Neural cell (in vitro differentiated cells): ENCODE measurements around the gene CLEC18A.
"Not testable (repeated sequence)": the region's sequence is repeated elsewhere in the genome, so short reads cannot be mapped to it uniquely, and the experiment has no call there.

Source experiments
- CTCF ChIP-seq: fragments of 450-650 bp; IDR thresholded peaks from 2 replicates; pipeline ENCODE4 v1.5.1; 2014; ENCODE audit warnings: antibody characterized with exemption, mild to moderate bottlenecking, moderate library complexity; ENCODE audit not compliant: poor library complexity, severe bottlenecking
- EP300 ChIP-seq: fragments of 450-650 bp; conservative IDR thresholded peaks from 2 replicates; pipeline ENCODE4 v1.6.1; 2014; ENCODE audit warnings: antibody characterized with exemption, mild to moderate bottlenecking, moderate library complexity; ENCODE audit not compliant: poor library complexity, severe bottlenecking
- EZH2 ChIP-seq: fragments of 200-600, 300-800 bp; shearing (Covaris generic), sonication (generic); IDR thresholded peaks from 2 replicates; pipeline ENCODE4 v1.6.1; 2014; ENCODE audit warnings: antibody characterized with exemption, low read length, borderline replicate concordance, mild to moderate bottlenecking; ENCODE audit not compliant: insufficient read depth, poor library complexity, severe bottlenecking
- MXI1 ChIP-seq: fragments of 450-650 bp; conservative IDR thresholded peaks from 2 replicates; pipeline ENCODE4 v1.6.1; 2014; ENCODE audit warnings: antibody characterized with exemption, mild to moderate bottlenecking; ENCODE audit not compliant: poor library complexity, severe bottlenecking
- POLR2AphosphoS5 ChIP-seq: IDR thresholded peaks from 2 replicates; pipeline ENCODE4 v1.6.1; 2012
- REST ChIP-seq: IDR thresholded peaks from 2 replicates; pipeline ENCODE4 v1.6.1; 2012; ENCODE audit warnings: borderline replicate concordance
- SMC3 ChIP-seq: fragments of 450-650 bp; conservative IDR thresholded peaks from 2 replicates; pipeline ENCODE4 v1.6.1; 2014; ENCODE audit warnings: antibody characterized with exemption, mild to moderate bottlenecking, moderate library complexity; ENCODE audit not compliant: poor library complexity
- TAF1 ChIP-seq: IDR thresholded peaks from 2 replicates; pipeline ENCODE4 v1.6.1; 2012; ENCODE audit warnings: low read depth

- not testable (repeated sequence) for TF ChIP-seq CTCF, REST, POLR2AphosphoS5, MXI1, EZH2, EP300, TAF1, SMC3
Observed at GRCh38 chr16:69954241-69954640, 3.1 kb downstream of the CLEC18A start.
